Measurements from ENCODE around the gene CLDN34.

Gene CLDN34

GRCh38 chrX:10001496-10001895 lies 34.3 kb downstream of the CLDN34 start:
- no peak overlapping the region for H3K4me2 ChIP-seq (ENCODE audit: low read length, poor library complexity, severe bottlenecking)
- H3K23ac ChIP-seq (ENCODE audit: low read length in 2 of 2) = no peak overlapping the region
- no peak overlapping the region for H3K14ac ChIP-seq (ENCODE audit: low read length in 2 of 2)
- no peak overlapping the region for H3K9ac ChIP-seq (ENCODE audit: low read length)
- WGBS = no CpG with 5 or more reads among the region's 3 CpGs
- no peak overlapping the region for H2BK15ac ChIP-seq (ENCODE audit: low read depth, poor library complexity, severe bottlenecking)
- no peak overlapping the region for H3K4ac ChIP-seq (ENCODE audit: low read depth in 1 of 2, low read length in 2 of 2)
- H4K8ac ChIP-seq (ENCODE audit: low read length) = no peak overlapping the region
- H2BK12ac ChIP-seq (ENCODE audit: low read length in 2 of 2) = no peak overlapping the region
- H2BK120ac ChIP-seq (ENCODE audit: low read depth, low read length) = no peak overlapping the region
- no peak overlapping the region for H3K4me3 ChIP-seq (ENCODE audit: insufficient read depth in 1 of 2, low read depth in 1 of 2, low read length in 2 of 2)
- H3K9me3 ChIP-seq (ENCODE audit: control insufficient read depth, low read length) = no peaks in the 10 kb centered on the region
- no peaks in the 10 kb centered on the region for H3K79me1 ChIP-seq (replicated peaks; ENCODE audit: low read length, poor library complexity, severe bottlenecking)
- no peak overlapping the region for H4K91ac ChIP-seq (ENCODE audit: low read length)
- H2AK5ac ChIP-seq (ENCODE audit: low read length, severe bottlenecking) = no peak overlapping the region
- no peaks in the 10 kb centered on the region for H3K36me3 ChIP-seq (ENCODE audit: control insufficient read depth in 1 of 2, insufficient read depth in 2 of 2, low read depth in 1 of 2, low read length in 2 of 2)
- no peak for DNase-seq
- H3K27ac ChIP-seq (ENCODE audit: low read length, poor library complexity, severe bottlenecking) = no peak overlapping the region
- no peaks in the 10 kb centered on the region for H3K27me3 ChIP-seq (ENCODE audit: control insufficient read depth in 1 of 2, insufficient read depth in 1 of 2, low read length in 2 of 2)
- H2BK5ac ChIP-seq (ENCODE audit: low read depth, low read length, poor library complexity, severe bottlenecking) = no peak overlapping the region
- no peaks in the 10 kb centered on the region for H3K4me1 ChIP-seq (ENCODE audit: control insufficient read depth, insufficient read depth, low read depth, low read length)
- H3K18ac ChIP-seq (ENCODE audit: low read depth in 1 of 2, low read length in 2 of 2) = no peak overlapping the region
- no peak overlapping the region for H2AFZ ChIP-seq (ENCODE audit: low read depth, low read length)

DNA sequence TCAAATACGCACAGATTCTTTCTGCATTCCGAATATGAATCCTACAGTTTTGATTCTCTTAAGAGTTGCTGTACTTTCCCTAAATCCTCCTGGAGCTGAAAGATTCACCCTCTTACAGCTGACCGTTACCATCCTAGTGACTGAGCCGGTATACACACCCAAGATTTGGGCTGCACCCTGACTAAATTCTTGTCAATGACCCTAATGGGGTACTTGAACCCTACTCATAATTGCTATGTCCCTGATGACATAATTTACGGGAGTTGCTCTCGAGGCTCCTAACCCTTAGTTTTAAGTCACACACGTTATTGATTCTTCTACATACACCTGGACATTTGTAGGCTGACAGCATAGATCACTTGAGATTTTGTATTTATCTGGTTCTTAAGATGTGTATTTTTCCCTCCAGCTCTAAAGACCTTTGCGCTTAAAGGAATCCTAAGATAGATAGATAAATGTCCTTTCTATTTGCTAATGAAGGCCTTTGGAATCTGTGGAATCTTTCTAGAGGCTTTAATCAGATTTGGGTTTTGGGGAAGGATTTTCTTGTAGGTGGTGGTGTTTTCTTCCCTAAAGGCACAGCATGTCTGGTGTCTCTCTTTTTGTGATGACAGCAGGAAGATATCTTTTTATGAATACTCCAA lies 37.8 kb downstream of the CLDN34 start:
- Histone ChIP-seq H3K9me3 (ENCODE audit: control insufficient read depth, low read length) (no peaks in the 10 kb centered on the region), H3K4me2 (ENCODE audit: low read length, poor library complexity, severe bottlenecking) (no peak overlapping the region), H3K79me1 (replicated peaks; ENCODE audit: low read length, poor library complexity, severe bottlenecking) (no peaks in the 10 kb centered on the region), H3K4me1 (ENCODE audit: control insufficient read depth, insufficient read depth, low read depth, low read length) (no peaks in the 10 kb centered on the region), H4K8ac (ENCODE audit: low read length) (no peak overlapping the region), H3K23ac (ENCODE audit: low read length in 2 of 2) (no peak overlapping the region), H3K36me3 (ENCODE audit: control insufficient read depth in 1 of 2, insufficient read depth in 2 of 2, low read depth in 1 of 2, low read length in 2 of 2) (no peaks in the 10 kb centered on the region), H3K27ac (ENCODE audit: low read length, poor library complexity, severe bottlenecking) (no peak overlapping the region), H2BK12ac (ENCODE audit: low read length in 2 of 2) (no peak overlapping the region), H2BK120ac (ENCODE audit: low read depth, low read length) (no peak overlapping the region), H4K91ac (ENCODE audit: low read length) (no peak overlapping the region), H2BK5ac (ENCODE audit: low read depth, low read length, poor library complexity, severe bottlenecking) (no peak overlapping the region), H3K4me3 (ENCODE audit: insufficient read depth in 1 of 2, low read depth in 1 of 2, low read length in 2 of 2) (no peak overlapping the region), H3K4ac (ENCODE audit: low read depth in 1 of 2, low read length in 2 of 2) (no peak overlapping the region), H2AFZ (ENCODE audit: low read depth, low read length) (no peak overlapping the region), H3K14ac (ENCODE audit: low read length in 2 of 2) (no peak overlapping the region), H3K27me3 (ENCODE audit: control insufficient read depth in 1 of 2, insufficient read depth in 1 of 2, low read length in 2 of 2) (no peaks in the 10 kb centered on the region), H3K18ac (ENCODE audit: low read depth in 1 of 2, low read length in 2 of 2) (no peak overlapping the region), H2BK15ac (ENCODE audit: low read depth, poor library complexity, severe bottlenecking) (no peak overlapping the region), H2AK5ac (ENCODE audit: low read length, severe bottlenecking) (no peak overlapping the region), H3K9ac (ENCODE audit: low read length) (no peak overlapping the region)
- 87% methylated on average over 5 of the region's 8 CpGs for WGBS
- DNase-seq = no peak

GRCh38 chrX:10006086-10006485 lies 38.9 kb downstream of the CLDN34 start:
- Histone ChIP-seq H3K27ac (ENCODE audit: low read length, poor library complexity, severe bottlenecking) (no peak overlapping the region), H3K9ac (ENCODE audit: low read length) (no peak overlapping the region), H3K23ac (ENCODE audit: low read length in 2 of 2) (no peak overlapping the region), H4K91ac (ENCODE audit: low read length) (no peak overlapping the region), H3K18ac (ENCODE audit: low read depth in 1 of 2, low read length in 2 of 2) (no peak overlapping the region), H2BK120ac (ENCODE audit: low read depth, low read length) (no peak overlapping the region), H3K79me1 (replicated peaks; ENCODE audit: low read length, poor library complexity, severe bottlenecking) (no peaks in the 10 kb centered on the region), H2BK15ac (ENCODE audit: low read depth, poor library complexity, severe bottlenecking) (no peak overlapping the region), H3K36me3 (ENCODE audit: control insufficient read depth in 1 of 2, insufficient read depth in 2 of 2, low read depth in 1 of 2, low read length in 2 of 2) (no peaks in the 10 kb centered on the region), H3K9me3 (ENCODE audit: control insufficient read depth, low read length) (no peaks in the 10 kb centered on the region), H2BK12ac (ENCODE audit: low read length in 2 of 2) (no peak overlapping the region), H2AK5ac (ENCODE audit: low read length, severe bottlenecking) (no peak overlapping the region), H3K4ac (ENCODE audit: low read depth in 1 of 2, low read length in 2 of 2) (no peak overlapping the region), H2AFZ (ENCODE audit: low read depth, low read length) (no peak overlapping the region), H4K8ac (ENCODE audit: low read length) (no peak overlapping the region), H3K14ac (ENCODE audit: low read length in 2 of 2) (no peak overlapping the region), H3K4me3 (ENCODE audit: insufficient read depth in 1 of 2, low read depth in 1 of 2, low read length in 2 of 2) (no peak overlapping the region), H2BK5ac (ENCODE audit: low read depth, low read length, poor library complexity, severe bottlenecking) (no peak overlapping the region), H3K4me2 (ENCODE audit: low read length, poor library complexity, severe bottlenecking) (no peak overlapping the region), H3K4me1 (ENCODE audit: control insufficient read depth, insufficient read depth, low read depth, low read length) (no peaks in the 10 kb centered on the region), H3K27me3 (ENCODE audit: control insufficient read depth in 1 of 2, insufficient read depth in 1 of 2, low read length in 2 of 2) (no peaks in the 10 kb centered on the region)
- WGBS = 94% methylated on average over 7 of the region's 8 CpGs
- DNase-seq = no peak

DNA sequence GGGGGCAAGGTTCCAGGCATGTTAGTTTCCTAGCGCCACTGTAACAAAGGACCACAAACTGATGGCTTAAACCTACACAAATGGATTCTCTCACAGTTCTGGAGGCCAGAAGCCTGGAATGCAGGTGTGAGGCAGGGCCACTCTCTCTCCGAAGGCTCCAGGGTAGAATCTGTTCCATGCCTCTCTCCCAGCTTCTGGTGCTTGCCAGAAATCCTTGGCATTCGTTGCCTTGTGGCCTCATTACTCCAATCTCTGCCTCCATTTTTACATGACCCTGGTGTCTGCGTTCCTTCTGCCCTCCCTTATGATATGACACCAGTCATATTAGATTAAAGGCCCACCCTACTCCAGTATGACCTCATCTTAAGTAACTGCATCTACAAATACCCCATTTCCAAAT lies 39.6 kb downstream of the CLDN34 start:
- Histone ChIP-seq H3K23ac (ENCODE audit: low read length in 2 of 2) (no peak overlapping the region), H3K14ac (ENCODE audit: low read length in 2 of 2) (no peak overlapping the region), H3K4me3 (ENCODE audit: insufficient read depth in 1 of 2, low read depth in 1 of 2, low read length in 2 of 2) (no peak overlapping the region), H2BK120ac (ENCODE audit: low read depth, low read length) (no peak overlapping the region), H3K27ac (ENCODE audit: low read length, poor library complexity, severe bottlenecking) (no peak overlapping the region), H3K27me3 (ENCODE audit: control insufficient read depth in 1 of 2, insufficient read depth in 1 of 2, low read length in 2 of 2) (no peaks in the 10 kb centered on the region), H2BK5ac (ENCODE audit: low read depth, low read length, poor library complexity, severe bottlenecking) (no peak overlapping the region), H2AFZ (ENCODE audit: low read depth, low read length) (no peak overlapping the region), H3K4ac (ENCODE audit: low read depth in 1 of 2, low read length in 2 of 2) (no peak overlapping the region), H3K18ac (ENCODE audit: low read depth in 1 of 2, low read length in 2 of 2) (no peak overlapping the region), H2BK12ac (ENCODE audit: low read length in 2 of 2) (no peak overlapping the region), H2AK5ac (ENCODE audit: low read length, severe bottlenecking) (no peak overlapping the region), H2BK15ac (ENCODE audit: low read depth, poor library complexity, severe bottlenecking) (peak overlapping the region; percentile 69), H4K8ac (ENCODE audit: low read length) (peak overlapping the region; percentile 41), H4K91ac (ENCODE audit: low read length) (no peak overlapping the region), H3K9me3 (ENCODE audit: control insufficient read depth, low read length) (no peaks in the 10 kb centered on the region), H3K36me3 (ENCODE audit: control insufficient read depth in 1 of 2, insufficient read depth in 2 of 2, low read depth in 1 of 2, low read length in 2 of 2) (no peaks in the 10 kb centered on the region), H3K4me2 (ENCODE audit: low read length, poor library complexity, severe bottlenecking) (no peak overlapping the region), H3K4me1 (ENCODE audit: control insufficient read depth, insufficient read depth, low read depth, low read length) (no peaks in the 10 kb centered on the region), H3K79me1 (replicated peaks; ENCODE audit: low read length, poor library complexity, severe bottlenecking) (no peaks in the 10 kb centered on the region), H3K9ac (ENCODE audit: low read length) (no peak overlapping the region)
- WGBS = 94% methylated on average over 4 of the region's 4 CpGs
- DNase-seq = no peak

Data from mesenchymal stem cell (in vitro differentiated cells and primary cell).